GM23338 (cell line): ENCODE data around the gene MRPS6. TPM values are rescaled to one million over a fixed set of nuclear protein-coding genes. Genes with fewer than 3 reads are reported as not detected.
A peak's percentile ranks its signal among the peaks of the same experiment; 100 is the strongest.

Experiments used
- ATAC-seq: fragments of 200-7000 bp; cut with Tn5 transposase; 3 replicates; pipeline ENCODE4 v1.9.1; 2020
- DNase-seq: peaks from one replicate; pipeline ENCODE4 v3.0.0-alpha.2; 2015; ENCODE audit warnings: low spot score
- H2AFZ ChIP-seq: fragments of 200-600 bp; sonication (generic); 2 replicates; pipeline ENCODE4 v1.8.0; 2016; ENCODE audit warnings: antibody characterized with exemption, mild to moderate bottlenecking, moderate library complexity
- H3F3A ChIP-seq: fragments of 200-600 bp; sonication (generic); replicated peaks from 2 replicates; pipeline ENCODE4 v1.8.0; 2017; ENCODE audit warnings: antibody characterized with exemption, mixed run types, low read depth
- H3K27ac ChIP-seq: fragments of 200-600 bp; sonication (generic); 2 replicates; pipeline ENCODE4 v1.6.1; 2016; ENCODE audit warnings: low read depth
- H3K27me3 ChIP-seq: fragments of 200-600 bp; sonication (generic); 2 replicates; pipeline ENCODE4 v1.8.0; 2016; ENCODE audit warnings: mild to moderate bottlenecking, mixed run types, moderate library complexity; ENCODE audit not compliant: insufficient read depth
- H3K36me3 ChIP-seq: fragments of 200-600 bp; sonication (generic); 2 replicates; pipeline ENCODE4 v1.8.0; 2016; ENCODE audit warnings: mild to moderate bottlenecking; ENCODE audit not compliant: insufficient read depth
- H3K4me1 ChIP-seq: fragments of 200-600 bp; sonication (generic); 2 replicates; pipeline ENCODE4 v1.8.0; 2016; ENCODE audit warnings: mild to moderate bottlenecking, moderate library complexity; ENCODE audit not compliant: insufficient read depth
- H3K4me2 ChIP-seq: fragments of 200-600 bp; sonication (generic); 2 replicates; pipeline ENCODE4 v1.7.1; 2017; ENCODE audit warnings: mixed run types
- H3K4me3 ChIP-seq: fragments of 200-600 bp; sonication (generic); 2 replicates; pipeline ENCODE4 v1.6.1; 2016; ENCODE audit warnings: mixed run types
- H3K79me2 ChIP-seq: fragments of 200-600 bp; sonication (generic); replicated peaks from 2 replicates; pipeline ENCODE4 v1.8.0; 2017; ENCODE audit warnings: mild to moderate bottlenecking; ENCODE audit not compliant: insufficient read depth
- H3K9me2 ChIP-seq: fragments of 200-600 bp; sonication (generic); 2 replicates; pipeline ENCODE4 v1.8.0; 2017; ENCODE audit not compliant: insufficient read depth
- H4K20me1 ChIP-seq: fragments of 200-600 bp; sonication (generic); replicated peaks from 2 replicates; pipeline ENCODE4 v1.8.0; 2017; ENCODE audit warnings: mild to moderate bottlenecking; ENCODE audit not compliant: insufficient read depth
- H3K27ac Mint-ChIP-seq: 2 replicates; pipeline ENCODE4 v1.8.0; 2020; ENCODE audit warnings: inconsistent platforms, mild to moderate bottlenecking, moderate library complexity, mixed read lengths
- H3K27me3 Mint-ChIP-seq: 3 replicates; pipeline ENCODE4 v1.8.0; 2022; ENCODE audit warnings: low read depth, mild to moderate bottlenecking, moderate library complexity, mixed read lengths, inconsistent platforms; ENCODE audit not compliant: insufficient read depth, poor library complexity
- H3K36me3 Mint-ChIP-seq: 3 replicates; pipeline ENCODE4 v1.8.0; 2021; ENCODE audit warnings: low read depth, mild to moderate bottlenecking, inconsistent platforms, moderate library complexity, mixed read lengths
- H3K4me1 Mint-ChIP-seq: 3 replicates; pipeline ENCODE4 v1.8.0; 2020; ENCODE audit warnings: mild to moderate bottlenecking, inconsistent platforms, mixed read lengths
- H3K4me3 Mint-ChIP-seq: 3 replicates; pipeline ENCODE4 v1.8.0; 2021; ENCODE audit warnings: moderate library complexity, mild to moderate bottlenecking, inconsistent platforms, mixed read lengths
- H3K9me3 Mint-ChIP-seq: 3 replicates; pipeline ENCODE4 v1.8.0; 2020; ENCODE audit warnings: moderate library complexity, mild to moderate bottlenecking, inconsistent platforms, mixed read lengths
- CREB1 ChIP-seq: fragments of 250-450 bp; sonication (Bioruptor Pico); IDR thresholded peaks from 2 replicates; pipeline ENCODE4 v1.5.0; 2020; ENCODE audit warnings: low read depth, mild to moderate bottlenecking, moderate library complexity
- EZH2 ChIP-seq: fragments of 200-600 bp; sonication (generic); IDR thresholded peaks from one replicate; pipeline ENCODE4 v1.8.0; 2017; ENCODE audit warnings: antibody characterized with exemption, mild to moderate bottlenecking, low read depth; ENCODE audit not compliant: unreplicated experiment
- EZH2phosphoT487 ChIP-seq: fragments of 200-600 bp; sonication (generic); IDR thresholded peaks from one replicate; pipeline ENCODE4 v1.8.1; 2018; ENCODE audit warnings: antibody characterized with exemption; ENCODE audit not compliant: unreplicated experiment
- JUNB ChIP-seq: IDR thresholded peaks from one replicate; pipeline ENCODE4 v1.6.1; 2016; ENCODE audit warnings: antibody characterized with exemption; ENCODE audit not compliant: unreplicated experiment
- NANOG ChIP-seq: IDR thresholded peaks from 2 replicates; pipeline ENCODE4 v1.6.1; 2016; ENCODE audit warnings: antibody characterized with exemption, borderline replicate concordance
- POLR2AphosphoS5 ChIP-seq: IDR thresholded peaks from 2 replicates; pipeline ENCODE4 v1.6.1; 2016; ENCODE audit warnings: antibody characterized with exemption, low read depth
- STAT1 ChIP-seq: IDR thresholded peaks from one replicate; pipeline ENCODE4 v1.6.1; 2016; ENCODE audit warnings: antibody characterized with exemption; ENCODE audit not compliant: unreplicated experiment
- ZNF114 ChIP-seq: fragments of 250-450 bp; sonication (Bioruptor Pico); IDR thresholded peaks from 2 replicates; pipeline ENCODE4 v1.5.0; 2020; ENCODE audit warnings: mild to moderate bottlenecking, moderate library complexity
- ZNF331 ChIP-seq: fragments of 250-450 bp; sonication (Bioruptor Pico); IDR thresholded peaks from 2 replicates; pipeline ENCODE4 v1.5.0; 2020; ENCODE audit warnings: low read depth, mild to moderate bottlenecking, moderate library complexity
- polyA plus RNA-seq: library from polyadenylated mRNA; unstranded; fragments of >200 nt; fragmentation: Nextera tagmentation; extraction: Ambion mirVana; gene quantifications from 2 replicates; pipeline ENCODE4 v1.2.1, GENCODE V29; 2016
- total RNA-seq: library from RNA; depleted of rRNA; stranded (reverse); fragments of >200 nt; shearing (Covaris generic); gene quantifications from 2 replicates; pipeline ENCODE4 v1.2.3, GENCODE V29; 2014
- TF ChIP-seq, protein P1 (sequence below): fragments of 250-450 bp; sonication (Bioruptor Pico); IDR thresholded peaks from 2 replicates; pipeline ENCODE4 v1.5.0; 2020; ENCODE audit warnings: mild to moderate bottlenecking, moderate library complexity
- TF ChIP-seq, protein P2 (sequence below): IDR thresholded peaks from 2 replicates; pipeline ENCODE4 v1.6.1; 2016; ENCODE audit warnings: antibody characterized with exemption
- TF ChIP-seq, protein P3 (sequence below): IDR thresholded peaks from one replicate; pipeline ENCODE4 v1.6.1; 2018; ENCODE audit warnings: antibody characterized with exemption; ENCODE audit not compliant: unreplicated experiment
- TF ChIP-seq, protein P4 (sequence below), 2 experiments: fragments of 200-600 bp in 1 of 2; sonication (generic) in 1 of 2; conservative IDR thresholded peaks; 2 replicates each; pipeline versions ENCODE4 v1.5.1 to v1.6.1; 2016 to 2017; ENCODE audit warnings: antibody characterized with exemption in 2 of 2, low read depth in 2 of 2, mild to moderate bottlenecking in 2 of 2, moderate library complexity in 1 of 2

The MRPS6 gene
- total and polyA plus RNA-seq, 2 experiments from 2014 or later = 80.5 to 242 TPM

DNA sequence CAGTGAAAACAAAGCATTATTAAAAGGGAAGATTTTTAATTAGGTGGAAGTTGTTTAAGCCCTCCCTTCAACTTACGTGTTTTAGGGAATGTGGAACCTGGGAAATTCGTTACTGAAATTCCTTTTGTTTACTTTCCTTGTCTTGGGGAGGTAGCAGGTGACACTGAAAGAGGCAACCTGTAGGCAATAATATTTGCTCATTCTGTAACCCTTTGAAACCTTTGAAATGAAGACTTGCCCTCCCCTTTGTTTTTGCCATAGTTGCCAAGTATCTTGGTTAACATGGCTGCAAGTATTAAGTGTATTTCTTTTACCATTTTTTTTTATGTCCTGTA lies 1.7 kb downstream of the MRPS6 start:
- H4K20me1 ChIP-seq = peaks cover 45% of the 10 kb centered on the region
- no peak overlapping the region for H3K27ac Mint-ChIP-seq
- peaks cover 35% of the 10 kb centered on the region for H3K4me1 Mint-ChIP-seq

More for the DNA sequence above, 1.7 kb downstream of the MRPS6 start:
- DNase-seq (no peak), ATAC-seq (no peak)
- Histone ChIP-seq H3K79me2 (peaks cover 60% of the 10 kb centered on the region), H2AFZ (no peak overlapping the region), H3K4me2 (peak overlapping the region; percentile 96), H3K9me2 (no peaks in the 10 kb centered on the region), H3K27me3 (peaks cover 15% of the 10 kb centered on the region; the same call in 1 of the 2 replicates), H3K4me3 (peak overlapping the region; percentile 88), H3K36me3 (no peaks in the 10 kb centered on the region; the same call in 1 of the 2 replicates), H3K27ac (no peak overlapping the region), H3F3A (no peaks in the 10 kb centered on the region; the same call in 1 of the 2 replicates), H3K4me1 (peaks cover 32% of the 10 kb centered on the region)
- Mint-ChIP-seq H3K9me3 (peaks cover 3% of the 10 kb centered on the region; the same call in 1 of the 3 replicates), H3K36me3 (peaks cover 9% of the 10 kb centered on the region; the same call in 2 of the 3 replicates), H3K27me3 (peaks cover 8% of the 10 kb centered on the region), H3K4me3 (peak overlapping the region; percentile 96)
- TF ChIP-seq, protein P1, sequence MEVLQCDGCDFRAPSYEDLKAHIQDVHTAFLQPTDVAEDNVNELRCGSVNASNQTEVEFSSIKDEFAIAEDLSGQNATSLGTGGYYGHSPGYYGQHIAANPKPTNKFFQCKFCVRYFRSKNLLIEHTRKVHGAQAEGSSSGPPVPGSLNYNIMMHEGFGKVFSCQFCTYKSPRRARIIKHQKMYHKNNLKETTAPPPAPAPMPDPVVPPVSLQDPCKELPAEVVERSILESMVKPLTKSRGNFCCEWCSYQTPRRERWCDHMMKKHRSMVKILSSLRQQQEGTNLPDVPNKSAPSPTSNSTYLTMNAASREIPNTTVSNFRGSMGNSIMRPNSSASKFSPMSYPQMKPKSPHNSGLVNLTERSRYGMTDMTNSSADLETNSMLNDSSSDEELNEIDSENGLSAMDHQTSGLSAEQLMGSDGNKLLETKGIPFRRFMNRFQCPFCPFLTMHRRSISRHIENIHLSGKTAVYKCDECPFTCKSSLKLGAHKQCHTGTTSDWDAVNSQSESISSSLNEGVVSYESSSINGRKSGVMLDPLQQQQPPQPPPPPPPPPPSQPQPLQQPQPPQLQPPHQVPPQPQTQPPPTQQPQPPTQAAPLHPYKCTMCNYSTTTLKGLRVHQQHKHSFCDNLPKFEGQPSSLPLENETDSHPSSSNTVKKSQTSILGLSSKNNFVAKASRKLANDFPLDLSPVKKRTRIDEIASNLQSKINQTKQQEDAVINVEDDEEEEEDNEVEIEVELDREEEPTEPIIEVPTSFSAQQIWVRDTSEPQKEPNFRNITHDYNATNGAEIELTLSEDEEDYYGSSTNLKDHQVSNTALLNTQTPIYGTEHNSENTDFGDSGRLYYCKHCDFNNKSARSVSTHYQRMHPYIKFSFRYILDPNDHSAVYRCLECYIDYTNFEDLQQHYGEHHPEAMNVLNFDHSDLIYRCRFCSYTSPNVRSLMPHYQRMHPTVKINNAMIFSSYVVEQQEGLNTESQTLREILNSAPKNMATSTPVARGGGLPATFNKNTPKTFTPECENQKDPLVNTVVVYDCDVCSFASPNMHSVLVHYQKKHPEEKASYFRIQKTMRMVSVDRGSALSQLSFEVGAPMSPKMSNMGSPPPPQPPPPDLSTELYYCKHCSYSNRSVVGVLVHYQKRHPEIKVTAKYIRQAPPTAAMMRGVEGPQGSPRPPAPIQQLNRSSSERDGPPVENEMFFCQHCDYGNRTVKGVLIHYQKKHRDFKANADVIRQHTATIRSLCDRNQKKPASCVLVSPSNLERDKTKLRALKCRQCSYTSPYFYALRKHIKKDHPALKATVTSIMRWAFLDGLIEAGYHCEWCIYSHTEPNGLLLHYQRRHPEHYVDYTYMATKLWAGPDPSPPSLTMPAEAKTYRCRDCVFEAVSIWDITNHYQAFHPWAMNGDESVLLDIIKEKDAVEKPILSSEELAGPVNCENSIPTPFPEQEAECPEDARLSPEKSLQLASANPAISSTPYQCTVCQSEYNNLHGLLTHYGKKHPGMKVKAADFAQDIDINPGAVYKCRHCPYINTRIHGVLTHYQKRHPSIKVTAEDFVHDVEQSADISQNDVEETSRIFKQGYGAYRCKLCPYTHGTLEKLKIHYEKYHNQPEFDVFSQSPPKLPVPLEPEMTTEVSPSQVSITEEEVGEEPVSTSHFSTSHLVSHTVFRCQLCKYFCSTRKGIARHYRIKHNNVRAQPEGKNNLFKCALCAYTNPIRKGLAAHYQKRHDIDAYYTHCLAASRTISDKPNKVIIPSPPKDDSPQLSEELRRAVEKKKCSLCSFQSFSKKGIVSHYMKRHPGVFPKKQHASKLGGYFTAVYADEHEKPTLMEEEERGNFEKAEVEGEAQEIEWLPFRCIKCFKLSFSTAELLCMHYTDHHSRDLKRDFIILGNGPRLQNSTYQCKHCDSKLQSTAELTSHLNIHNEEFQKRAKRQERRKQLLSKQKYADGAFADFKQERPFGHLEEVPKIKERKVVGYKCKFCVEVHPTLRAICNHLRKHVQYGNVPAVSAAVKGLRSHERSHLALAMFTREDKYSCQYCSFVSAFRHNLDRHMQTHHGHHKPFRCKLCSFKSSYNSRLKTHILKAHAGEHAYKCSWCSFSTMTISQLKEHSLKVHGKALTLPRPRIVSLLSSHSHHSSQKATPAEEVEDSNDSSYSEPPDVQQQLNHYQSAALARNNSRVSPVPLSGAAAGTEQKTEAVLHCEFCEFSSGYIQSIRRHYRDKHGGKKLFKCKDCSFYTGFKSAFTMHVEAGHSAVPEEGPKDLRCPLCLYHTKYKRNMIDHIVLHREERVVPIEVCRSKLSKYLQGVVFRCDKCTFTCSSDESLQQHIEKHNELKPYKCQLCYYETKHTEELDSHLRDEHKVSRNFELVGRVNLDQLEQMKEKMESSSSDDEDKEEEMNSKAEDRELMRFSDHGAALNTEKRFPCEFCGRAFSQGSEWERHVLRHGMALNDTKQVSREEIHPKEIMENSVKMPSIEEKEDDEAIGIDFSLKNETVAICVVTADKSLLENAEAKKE (CRISPR knock-in tag) = no peak
- TF ChIP-seq JUNB (no peak), CREB1 (CRISPR knock-in tag) (no peak), EZH2 (no peak), ZNF331 (CRISPR knock-in tag) (no peak), NANOG (no peak), STAT1 (no peak), EZH2phosphoT487 (no peak), ZNF114 (CRISPR knock-in tag) (no peak), POLR2AphosphoS5 (no peak)
- TF ChIP-seq, protein P2, sequence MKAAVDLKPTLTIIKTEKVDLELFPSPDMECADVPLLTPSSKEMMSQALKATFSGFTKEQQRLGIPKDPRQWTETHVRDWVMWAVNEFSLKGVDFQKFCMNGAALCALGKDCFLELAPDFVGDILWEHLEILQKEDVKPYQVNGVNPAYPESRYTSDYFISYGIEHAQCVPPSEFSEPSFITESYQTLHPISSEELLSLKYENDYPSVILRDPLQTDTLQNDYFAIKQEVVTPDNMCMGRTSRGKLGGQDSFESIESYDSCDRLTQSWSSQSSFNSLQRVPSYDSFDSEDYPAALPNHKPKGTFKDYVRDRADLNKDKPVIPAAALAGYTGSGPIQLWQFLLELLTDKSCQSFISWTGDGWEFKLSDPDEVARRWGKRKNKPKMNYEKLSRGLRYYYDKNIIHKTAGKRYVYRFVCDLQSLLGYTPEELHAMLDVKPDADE = no peak
- TF ChIP-seq, protein P3, sequence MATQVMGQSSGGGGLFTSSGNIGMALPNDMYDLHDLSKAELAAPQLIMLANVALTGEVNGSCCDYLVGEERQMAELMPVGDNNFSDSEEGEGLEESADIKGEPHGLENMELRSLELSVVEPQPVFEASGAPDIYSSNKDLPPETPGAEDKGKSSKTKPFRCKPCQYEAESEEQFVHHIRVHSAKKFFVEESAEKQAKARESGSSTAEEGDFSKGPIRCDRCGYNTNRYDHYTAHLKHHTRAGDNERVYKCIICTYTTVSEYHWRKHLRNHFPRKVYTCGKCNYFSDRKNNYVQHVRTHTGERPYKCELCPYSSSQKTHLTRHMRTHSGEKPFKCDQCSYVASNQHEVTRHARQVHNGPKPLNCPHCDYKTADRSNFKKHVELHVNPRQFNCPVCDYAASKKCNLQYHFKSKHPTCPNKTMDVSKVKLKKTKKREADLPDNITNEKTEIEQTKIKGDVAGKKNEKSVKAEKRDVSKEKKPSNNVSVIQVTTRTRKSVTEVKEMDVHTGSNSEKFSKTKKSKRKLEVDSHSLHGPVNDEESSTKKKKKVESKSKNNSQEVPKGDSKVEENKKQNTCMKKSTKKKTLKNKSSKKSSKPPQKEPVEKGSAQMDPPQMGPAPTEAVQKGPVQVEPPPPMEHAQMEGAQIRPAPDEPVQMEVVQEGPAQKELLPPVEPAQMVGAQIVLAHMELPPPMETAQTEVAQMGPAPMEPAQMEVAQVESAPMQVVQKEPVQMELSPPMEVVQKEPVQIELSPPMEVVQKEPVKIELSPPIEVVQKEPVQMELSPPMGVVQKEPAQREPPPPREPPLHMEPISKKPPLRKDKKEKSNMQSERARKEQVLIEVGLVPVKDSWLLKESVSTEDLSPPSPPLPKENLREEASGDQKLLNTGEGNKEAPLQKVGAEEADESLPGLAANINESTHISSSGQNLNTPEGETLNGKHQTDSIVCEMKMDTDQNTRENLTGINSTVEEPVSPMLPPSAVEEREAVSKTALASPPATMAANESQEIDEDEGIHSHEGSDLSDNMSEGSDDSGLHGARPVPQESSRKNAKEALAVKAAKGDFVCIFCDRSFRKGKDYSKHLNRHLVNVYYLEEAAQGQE = no peak
- TF ChIP-seq, protein P4, sequence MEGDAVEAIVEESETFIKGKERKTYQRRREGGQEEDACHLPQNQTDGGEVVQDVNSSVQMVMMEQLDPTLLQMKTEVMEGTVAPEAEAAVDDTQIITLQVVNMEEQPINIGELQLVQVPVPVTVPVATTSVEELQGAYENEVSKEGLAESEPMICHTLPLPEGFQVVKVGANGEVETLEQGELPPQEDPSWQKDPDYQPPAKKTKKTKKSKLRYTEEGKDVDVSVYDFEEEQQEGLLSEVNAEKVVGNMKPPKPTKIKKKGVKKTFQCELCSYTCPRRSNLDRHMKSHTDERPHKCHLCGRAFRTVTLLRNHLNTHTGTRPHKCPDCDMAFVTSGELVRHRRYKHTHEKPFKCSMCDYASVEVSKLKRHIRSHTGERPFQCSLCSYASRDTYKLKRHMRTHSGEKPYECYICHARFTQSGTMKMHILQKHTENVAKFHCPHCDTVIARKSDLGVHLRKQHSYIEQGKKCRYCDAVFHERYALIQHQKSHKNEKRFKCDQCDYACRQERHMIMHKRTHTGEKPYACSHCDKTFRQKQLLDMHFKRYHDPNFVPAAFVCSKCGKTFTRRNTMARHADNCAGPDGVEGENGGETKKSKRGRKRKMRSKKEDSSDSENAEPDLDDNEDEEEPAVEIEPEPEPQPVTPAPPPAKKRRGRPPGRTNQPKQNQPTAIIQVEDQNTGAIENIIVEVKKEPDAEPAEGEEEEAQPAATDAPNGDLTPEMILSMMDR (conservative IDR thresholded peaks at IDR 0.05; ENCODE audit: low read depth in 2 of 2) = no peak
